RWPE2 (cell line): ENCODE data around the gene DDN.

ENCODE experiments used
- ATAC-seq: fragments of 200-7000 bp; cut with Tn5 transposase; 3 replicates; pipeline ENCODE4 v1.9.1; 2021; ENCODE audit warnings: low read depth
- DNase-seq: peaks from one replicate; pipeline ENCODE4 v3.0.0-alpha.2; 2020; ENCODE audit warnings: low spot score
- H3K27ac ChIP-seq: fragments of 450-650 bp; 2 replicates; pipeline ENCODE4 v1.5.1; 2017; ENCODE audit warnings: mild to moderate bottlenecking; ENCODE audit not compliant: poor library complexity, severe bottlenecking
- H3K27me3 ChIP-seq: fragments of 250-450 bp; sonication (Bioruptor Pico); 2 replicates; pipeline ENCODE4 v1.5.1; 2021; ENCODE audit warnings: mild to moderate bottlenecking, moderate library complexity; ENCODE audit not compliant: insufficient read depth, poor library complexity, severe bottlenecking
- H3K36me3 ChIP-seq: fragments of 250-450 bp; sonication (Bioruptor Pico); 2 replicates; pipeline ENCODE4 v1.5.1; 2020; ENCODE audit warnings: low read depth, mild to moderate bottlenecking, moderate library complexity
- H3K4me1 ChIP-seq: fragments of 250-450 bp; sonication (Bioruptor Pico); 2 replicates; pipeline ENCODE4 v1.5.1; 2021; ENCODE audit warnings: mild to moderate bottlenecking, moderate library complexity; ENCODE audit not compliant: insufficient read depth, poor library complexity, severe bottlenecking
- H3K4me3 ChIP-seq: fragments of 250-450 bp; sonication (Bioruptor Pico); 2 replicates; pipeline ENCODE4 v1.5.1; 2021; ENCODE audit warnings: mild to moderate bottlenecking, moderate library complexity; ENCODE audit not compliant: severe bottlenecking
- H3K9me3 ChIP-seq: fragments of 250-450 bp; sonication (Bioruptor Pico); 2 replicates; pipeline ENCODE4 v1.5.1; 2021; ENCODE audit warnings: mild to moderate bottlenecking, moderate library complexity; ENCODE audit not compliant: severe bottlenecking
- TF ChIP-seq, protein P1 (sequence below): fragments of 450-650 bp; IDR thresholded peaks from one replicate; pipeline ENCODE4 v1.5.1; 2017; ENCODE audit warnings: mild to moderate bottlenecking, moderate library complexity; ENCODE audit not compliant: poor library complexity, severe bottlenecking

Gene DDN

DNA sequence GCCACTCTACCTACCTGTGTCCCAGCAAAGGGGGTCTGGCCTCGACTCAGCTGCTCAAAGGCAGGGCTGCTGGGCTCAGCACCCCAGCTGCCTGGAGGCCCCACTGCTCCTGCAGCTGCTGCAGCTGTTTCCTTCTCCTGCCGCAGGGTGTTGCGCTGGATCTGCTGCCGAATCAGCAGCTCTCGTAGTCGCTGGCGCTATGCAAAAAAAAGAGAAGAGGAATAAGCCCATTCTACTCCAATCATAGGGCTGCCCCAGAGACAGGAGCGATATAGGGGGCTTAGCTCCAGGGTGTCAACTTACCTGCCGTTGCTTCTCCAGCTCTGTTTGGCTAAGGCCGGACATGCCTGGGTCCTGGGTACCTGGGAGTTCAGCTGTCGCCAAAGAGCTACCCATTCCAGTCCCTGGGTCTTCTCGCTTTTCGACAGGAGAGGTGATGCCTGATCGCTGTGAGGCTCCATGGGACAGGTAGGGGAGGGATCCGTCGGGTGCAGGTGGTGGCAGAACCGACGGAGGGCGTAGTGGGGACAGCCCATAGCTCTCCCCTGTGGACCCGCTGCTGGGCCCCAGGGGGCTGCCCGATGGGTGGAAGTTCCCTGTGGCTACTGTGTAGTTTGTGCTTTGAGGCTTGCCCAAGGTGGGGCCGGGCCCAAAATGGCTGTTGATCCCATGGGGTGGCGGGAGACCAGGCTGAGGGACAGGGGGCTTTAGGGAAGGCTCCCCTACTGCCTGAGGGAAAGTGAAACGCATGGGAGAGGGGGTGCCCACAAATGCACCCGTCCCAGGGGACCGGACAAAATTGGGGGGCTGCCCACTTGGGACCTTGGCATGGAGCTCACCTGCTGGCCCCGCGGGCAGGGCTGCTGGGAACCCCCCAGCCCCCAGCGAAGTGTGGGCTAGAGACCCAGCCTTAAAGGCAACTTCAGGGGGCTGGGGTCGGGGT is 40.5 kb upstream of the DDN start:
- TF ChIP-seq, protein P1, sequence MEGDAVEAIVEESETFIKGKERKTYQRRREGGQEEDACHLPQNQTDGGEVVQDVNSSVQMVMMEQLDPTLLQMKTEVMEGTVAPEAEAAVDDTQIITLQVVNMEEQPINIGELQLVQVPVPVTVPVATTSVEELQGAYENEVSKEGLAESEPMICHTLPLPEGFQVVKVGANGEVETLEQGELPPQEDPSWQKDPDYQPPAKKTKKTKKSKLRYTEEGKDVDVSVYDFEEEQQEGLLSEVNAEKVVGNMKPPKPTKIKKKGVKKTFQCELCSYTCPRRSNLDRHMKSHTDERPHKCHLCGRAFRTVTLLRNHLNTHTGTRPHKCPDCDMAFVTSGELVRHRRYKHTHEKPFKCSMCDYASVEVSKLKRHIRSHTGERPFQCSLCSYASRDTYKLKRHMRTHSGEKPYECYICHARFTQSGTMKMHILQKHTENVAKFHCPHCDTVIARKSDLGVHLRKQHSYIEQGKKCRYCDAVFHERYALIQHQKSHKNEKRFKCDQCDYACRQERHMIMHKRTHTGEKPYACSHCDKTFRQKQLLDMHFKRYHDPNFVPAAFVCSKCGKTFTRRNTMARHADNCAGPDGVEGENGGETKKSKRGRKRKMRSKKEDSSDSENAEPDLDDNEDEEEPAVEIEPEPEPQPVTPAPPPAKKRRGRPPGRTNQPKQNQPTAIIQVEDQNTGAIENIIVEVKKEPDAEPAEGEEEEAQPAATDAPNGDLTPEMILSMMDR: no peak
- Histone ChIP-seq H3K9me3 (no peaks in the 10 kb centered on the region), H3K27me3 (no peaks in the 10 kb centered on the region), H3K27ac (no peak overlapping the region), H3K4me1 (no peaks in the 10 kb centered on the region), H3K4me3 (no peak overlapping the region), H3K36me3 (peaks cover 94% of the 10 kb centered on the region)
- DNase-seq (no peak), ATAC-seq (no peak)

DNA sequence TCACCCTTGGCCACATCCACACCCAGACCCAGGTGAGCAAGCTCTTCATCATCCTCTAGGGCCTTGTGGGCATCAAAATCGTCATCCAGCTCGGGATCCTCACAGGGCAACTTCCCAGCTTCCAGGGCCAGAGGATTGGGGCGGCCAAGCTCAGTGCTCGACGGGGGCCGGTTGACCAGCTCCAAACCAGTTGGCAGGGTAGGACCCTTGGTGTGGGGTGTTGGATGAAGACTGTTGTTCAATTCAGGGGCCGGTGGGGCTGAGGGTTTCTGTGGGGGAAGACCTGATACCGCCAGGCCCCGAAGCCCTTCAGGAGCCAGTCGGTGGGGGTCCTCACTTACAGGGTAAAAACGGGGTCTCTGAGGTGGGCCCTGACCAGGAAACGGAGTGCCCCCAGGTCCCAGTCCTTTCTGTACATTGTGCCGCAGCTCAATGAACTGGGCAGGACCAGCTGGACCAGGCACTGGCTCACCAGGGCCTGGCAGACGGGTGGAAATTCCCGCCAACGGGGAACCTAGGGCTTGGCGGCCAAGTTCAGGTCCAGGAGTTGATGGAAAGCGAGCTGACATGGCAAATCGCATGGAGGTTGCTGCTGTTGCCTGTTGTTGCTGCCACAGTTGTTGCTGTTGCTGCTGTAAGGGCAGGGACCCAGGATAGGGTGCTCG is 39.2 kb upstream of the DDN start:
- ATAC-seq: no peak
- peak; percentile 45 for DNase-seq
- peaks cover 87% of the 10 kb centered on the region for H3K36me3 ChIP-seq
- H3K27me3 ChIP-seq: no peaks in the 10 kb centered on the region
- no peaks in the 10 kb centered on the region for H3K4me1 ChIP-seq
- no peak overlapping the region for H3K4me3 ChIP-seq
- H3K27ac ChIP-seq: no peak overlapping the region
- TF ChIP-seq, protein P1: no peak
- no peaks in the 10 kb centered on the region for H3K9me3 ChIP-seq

DNA sequence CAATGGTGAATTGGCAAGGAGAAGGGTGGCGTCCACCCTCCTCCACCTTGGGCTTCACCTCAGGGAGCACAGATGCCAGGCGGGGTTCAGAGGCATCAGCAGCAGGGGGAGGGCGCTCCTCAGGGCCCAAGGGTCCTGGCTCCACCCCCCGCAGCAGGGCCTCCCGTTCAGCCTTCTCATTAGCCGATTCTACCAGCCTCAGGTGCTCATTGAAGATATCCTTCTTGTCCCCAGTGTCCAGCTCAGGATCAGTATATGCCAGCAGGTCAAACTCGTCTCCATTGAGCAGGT is 38.7 kb upstream of the DDN start:
- no peak for ATAC-seq

DNA sequence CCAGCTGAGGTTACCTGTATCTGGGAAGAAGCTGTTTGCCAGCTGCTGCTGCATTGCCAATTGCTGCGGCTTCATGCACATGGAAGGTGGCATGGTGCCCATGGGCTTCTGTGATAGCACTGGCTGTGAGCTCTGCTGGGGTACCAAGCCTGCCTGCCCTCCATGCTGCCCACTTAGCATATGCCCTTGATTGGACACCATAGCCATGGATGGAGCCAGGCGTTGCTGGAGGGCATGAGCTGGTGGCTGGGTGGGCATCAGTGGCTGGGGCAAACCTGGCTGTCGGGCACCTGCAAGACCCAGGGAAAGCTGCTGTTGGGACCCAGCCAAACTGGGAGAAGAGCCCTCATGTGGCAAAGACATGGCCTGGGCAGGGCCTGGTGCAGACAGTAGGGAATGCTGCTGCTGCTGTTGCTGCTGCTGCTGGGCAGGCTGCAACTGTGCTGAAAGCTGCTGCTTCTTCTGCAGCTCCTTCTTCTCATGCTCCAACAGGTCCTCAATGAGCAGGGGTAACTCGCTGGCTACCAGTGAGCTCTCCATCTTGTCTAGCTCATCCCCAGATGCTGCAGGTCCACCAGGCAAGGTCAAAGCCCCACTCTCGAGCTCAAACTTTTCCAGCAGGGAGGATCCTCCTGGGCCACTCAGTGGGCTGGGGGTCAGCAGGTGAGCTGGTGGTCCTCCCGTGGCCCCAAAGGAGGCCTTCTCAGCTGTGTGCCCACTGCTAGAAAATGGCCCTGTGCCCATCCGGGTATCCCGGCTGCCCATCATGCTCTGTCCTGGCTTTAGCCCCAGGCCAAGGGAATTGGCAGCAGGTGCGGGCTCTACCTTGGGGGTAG is 38.2 kb upstream of the DDN start:
- Histone ChIP-seq H3K4me3 (no peak overlapping the region), H3K4me1 (no peaks in the 10 kb centered on the region), H3K27me3 (no peaks in the 10 kb centered on the region), H3K27ac (no peak overlapping the region), H3K36me3 (peaks cover 81% of the 10 kb centered on the region), H3K9me3 (no peaks in the 10 kb centered on the region)
- DNase-seq (peak; percentile 49), ATAC-seq (no peak)
- TF ChIP-seq, protein P1: no peak

More for the DNA sequence above, 38.7 kb upstream of the DDN start:
- no peak overlapping the region for H3K27ac ChIP-seq
- TF ChIP-seq, protein P1: no peak
- peak; percentile 42 for DNase-seq
- H3K4me1 ChIP-seq: no peaks in the 10 kb centered on the region
- peaks cover 82% of the 10 kb centered on the region for H3K36me3 ChIP-seq
- no peaks in the 10 kb centered on the region for H3K9me3 ChIP-seq
- H3K4me3 ChIP-seq: no peak overlapping the region
- H3K27me3 ChIP-seq: no peaks in the 10 kb centered on the region
